GM12878 (cell line): ENCODE measurements around the gene THAP6. TPM values are rescaled to one million over a fixed set of nuclear protein-coding genes. Genes with fewer than 3 reads are reported as not detected.

Experiments used
- ATAC-seq: fragments of 200-7000 bp; cut with Tn5 transposase; 3 replicates; pipeline ENCODE4 v1.9.1; 2020; ENCODE audit warnings: mild to moderate bottlenecking, moderate library complexity
- BruUV-seq: library from RNA; stranded (reverse); fragments of 400-500 nt; replicated peaks from 2 replicates; lab custom pipeline; 2021; lab: Mats Ljungman, UMichigan
- CTCF ChIA-PET: fragments of 300-600 bp; sonication (Branson Sonifier 250); formaldehyde crosslinking; extraction: SDS; loops from one replicate; lab custom pipeline; 2021; ENCODE audit warnings: inconsistent platforms; lab: Yijun Ruan, JAX
- POLR2A ChIA-PET: fragments of 350-600 bp; formaldehyde crosslinking; extraction: SDS; loops from one replicate; lab custom pipeline; 2021; ENCODE audit warnings: inconsistent platforms; lab: Charles Lee
- RAD21 ChIA-PET: fragments of 300-600 bp; sonication (Branson Sonifier 250); formaldehyde crosslinking; loops from one replicate; lab custom pipeline; 2023; ENCODE audit warnings: antibody characterized with exemption; ENCODE audit not compliant: unreplicated experiment; lab: Charles Lee
- SMC1A ChIA-PET: fragments of 300-600 bp; sonication (Branson Sonifier 250); formaldehyde crosslinking; loops from one replicate; lab custom pipeline; 2023; ENCODE audit not compliant: unreplicated experiment, uncharacterized antibody; lab: Charles Lee
- DNase-seq: peaks from one replicate; pipeline ENCODE4 v3.0.0-alpha.2; 2011; ENCODE audit warnings: low read depth, low spot score
- FAIRE-seq: peaks from 3 replicates; lab custom pipeline; 2011; peaks lifted over from hg19 to GRCh38; lab: Jason Lieb, UNC
- H2AFZ ChIP-seq: 2 replicates; pipeline ENCODE4 v1.6.0; 2011; ENCODE audit warnings: low read depth, low read length, control low read depth; ENCODE audit not compliant: control insufficient read depth
- H3K27ac ChIP-seq: 2 replicates; pipeline ENCODE4 v1.5.1; 2011; ENCODE audit warnings: control low read depth; ENCODE audit not compliant: control insufficient read depth, insufficient read depth
- H3K27me3 ChIP-seq, 2 experiments: replicated peaks in 1 of 2; 2 replicates each; pipeline versions ENCODE4 v1.6.0 to v1.6.1; 2011; ENCODE audit warnings: low read length in 1 of 2; ENCODE audit not compliant: control insufficient read depth in 2 of 2, insufficient read depth in 2 of 2
- H3K36me3 ChIP-seq, 2 experiments: 2 replicates each; pipeline ENCODE4 v1.5.1; 2011; ENCODE audit warnings: low read length in 1 of 2; ENCODE audit not compliant: control insufficient read depth in 2 of 2, insufficient read depth in 2 of 2
- H3K4me1 ChIP-seq: 2 replicates; pipeline ENCODE4 v1.6.1; 2011; ENCODE audit warnings: mild to moderate bottlenecking, low read length, moderate library complexity, mixed read lengths; ENCODE audit not compliant: control insufficient read depth, insufficient read depth
- H3K4me2 ChIP-seq: 2 replicates; pipeline ENCODE4 v1.6.0; 2011; ENCODE audit warnings: control low read depth; ENCODE audit not compliant: control insufficient read depth, insufficient read depth
- H3K4me3 ChIP-seq: fragments of 200-600 bp; sonication (generic); 2 replicates; pipeline ENCODE4 v1.5.1; 2016
- H3K79me2 ChIP-seq: 2 replicates; pipeline ENCODE4 v1.6.0; 2011; ENCODE audit warnings: low read length; ENCODE audit not compliant: control insufficient read depth, insufficient read depth
- H3K9ac ChIP-seq: 2 replicates; pipeline ENCODE4 v1.8.0; 2011; ENCODE audit warnings: low read length, control low read depth, mixed read lengths; ENCODE audit not compliant: control insufficient read depth, insufficient read depth
- H3K9me3 ChIP-seq: replicated peaks from 3 replicates; pipeline ENCODE4 v1.5.1; 2011; ENCODE audit warnings: mild to moderate bottlenecking, low read length; ENCODE audit not compliant: control insufficient read depth, insufficient read depth
- H4K20me1 ChIP-seq: 2 replicates; pipeline ENCODE4 v1.6.0; 2011; ENCODE audit not compliant: control insufficient read depth, insufficient read depth
- BACH1 ChIP-seq: fragments of 450-650 bp; IDR thresholded peaks from 2 replicates; pipeline ENCODE4 v1.6.1; 2017; ENCODE audit warnings: mild to moderate bottlenecking, borderline replicate concordance
- BMI1 ChIP-seq: fragments of 450-650 bp; IDR thresholded peaks from 2 replicates; pipeline ENCODE4 v1.6.1; 2016; ENCODE audit warnings: mild to moderate bottlenecking, moderate library complexity, borderline replicate concordance
- CBX3 ChIP-seq: fragments of 200-600 bp; sonication (generic); IDR thresholded peaks from 2 replicates; pipeline ENCODE4 v1.6.1; 2016; ENCODE audit warnings: low read depth, borderline replicate concordance
- CBX5 ChIP-seq: sonication (generic); IDR thresholded peaks from 2 replicates; pipeline ENCODE4 v1.6.1; 2016; ENCODE audit warnings: low read depth, moderate library complexity, mild to moderate bottlenecking, inconsistent platforms
- FOXK2 ChIP-seq: fragments of 450-650 bp; IDR thresholded peaks from 2 replicates; pipeline ENCODE4 v1.6.1; 2017; ENCODE audit warnings: mild to moderate bottlenecking, moderate library complexity
- HDAC6 ChIP-seq: fragments of 200-600 bp; sonication (generic); IDR thresholded peaks from one replicate; pipeline ENCODE4 v1.8.0; 2017; ENCODE audit warnings: antibody characterized with exemption; ENCODE audit not compliant: unreplicated experiment
- KLF5 ChIP-seq: fragments of 450-650 bp; IDR thresholded peaks from 2 replicates; pipeline ENCODE4 v1.6.1; 2014; ENCODE audit warnings: mild to moderate bottlenecking; ENCODE audit not compliant: partially characterized antibody
- LARP7 ChIP-seq: fragments of 450-650 bp; IDR thresholded peaks from 2 replicates; pipeline ENCODE4 v1.6.1; 2017; ENCODE audit warnings: mild to moderate bottlenecking
- MYC ChIP-seq: IDR thresholded peaks from 2 replicates; pipeline ENCODE4 v1.6.1; 2011; ENCODE audit warnings: mild to moderate bottlenecking, low read length, moderate library complexity, inconsistent platforms; ENCODE audit not compliant: insufficient read depth, insufficient replicate concordance, insufficient read length, severe bottlenecking
- NKRF ChIP-seq: fragments of 450-650 bp; conservative IDR thresholded peaks from 2 replicates; pipeline ENCODE4 v1.6.1; 2017; ENCODE audit warnings: mild to moderate bottlenecking, moderate library complexity
- NR2C2 ChIP-seq: IDR thresholded peaks from 2 replicates; pipeline ENCODE4 v1.6.1; 2011; ENCODE audit warnings: borderline replicate concordance, low read depth; ENCODE audit not compliant: control insufficient read depth, insufficient read length
- PML ChIP-seq: IDR thresholded peaks from 2 replicates; pipeline ENCODE4 v1.6.1; 2012; ENCODE audit warnings: low read length, inconsistent platforms
- SIN3A ChIP-seq: IDR thresholded peaks from 2 replicates; pipeline ENCODE4 v1.6.1; 2012; ENCODE audit warnings: low read depth, low read length, improper control_type of control experiment
- SP1 ChIP-seq: IDR thresholded peaks from one replicate; pipeline ENCODE4 v1.6.1; 2011; ENCODE audit warnings: low read depth, low read length
- SREBF2 ChIP-seq: IDR thresholded peaks from 2 replicates; pipeline ENCODE4 v1.6.1; 2012; ENCODE audit warnings: mild to moderate bottlenecking, low read length
- TAF1 ChIP-seq: IDR thresholded peaks from 2 replicates; pipeline ENCODE4 v1.6.1; 2011; ENCODE audit warnings: mild to moderate bottlenecking, low read depth, low read length, borderline replicate concordance
- YBX1 ChIP-seq: fragments of 450-650 bp; IDR thresholded peaks from 2 replicates; pipeline ENCODE4 v1.6.1; 2016; ENCODE audit warnings: antibody characterized with exemption
- ZNF384 ChIP-seq: IDR thresholded peaks from 2 replicates; pipeline ENCODE4 v1.6.1; 2012; ENCODE audit warnings: low read depth, mild to moderate bottlenecking, low read length, improper control_type of control experiment, borderline replicate concordance
- ZNF687 ChIP-seq: fragments of 450-650 bp; IDR thresholded peaks from 2 replicates; pipeline ENCODE4 v1.6.1; 2017; ENCODE audit warnings: mild to moderate bottlenecking, moderate library complexity
- ZZZ3 ChIP-seq: IDR thresholded peaks from 2 replicates; pipeline ENCODE4 v1.6.1; 2011; ENCODE audit warnings: low read depth; ENCODE audit not compliant: control insufficient read depth, insufficient read length
- in situ Hi-C: fragments of 300-500 bp; cut with MboI; formaldehyde crosslinking; loops from 9 replicates; pipeline ENCODE4 v1.14.3; 2018; ENCODE audit warnings: mixed read lengths
- intact Hi-C: fragments of 100-400 bp; cut with micrococcal nuclease; formaldehyde crosslinking; loops from one replicate; pipeline ENCODE4 v1.14.2; 2022; ENCODE audit not compliant: unreplicated experiment
- polyA plus RNA-seq, 11 experiments: library from polyadenylated mRNA; depleted of rRNA in 4 of 11; unstranded in 6 of 11; stranded (reverse) in 5 of 11; fragments of >200 nt; fragmentation: Nextera tagmentation in 4 of 11; fragmentation: Illumina TruSeq in 1 of 11; extraction: Ambion mirVana in 4 of 11; extraction: Trizol in 1 of 11; gene quantifications; 1 replicate in 1 of 11; 2 replicates in 10 of 11; pipeline versions ENCODE4 v1.2.1 to v1.2.3, GENCODE V29; 2011 to 2016; ENCODE audit warnings: inconsistent platforms in 2 of 11, missing spikeins in 2 of 11, low read depth in 1 of 11
- total RNA-seq, 4 experiments: library from RNA; depleted of rRNA in 3 of 4; stranded (reverse); fragments of >200 nt in 3 of 4; fragmentation: Illumina TruSeq in 1 of 4; extraction: Trizol in 1 of 4; gene quantifications; 2 replicates each; pipeline versions ENCODE4 v1.2.1 to v1.2.3, GENCODE V29; 2013 to 2021

The THAP6 gene
- total and polyA plus RNA-seq, 10 of the 15 experiments (the other 5 are each of a cell fraction or from before 2014, with no cell fraction given) = 8.9 to 21.9 (median 12.8) TPM

- Histone ChIP-seq H3K27me3 (no peaks in the 10 kb centered on the region), H2AFZ (no peak overlapping the region), H4K20me1 (no peaks in the 10 kb centered on the region), H3K4me2 (no peak overlapping the region), H3K9ac (no peak overlapping the region), H3K4me1 (no peaks in the 10 kb centered on the region), H3K9me3 (no peaks in the 10 kb centered on the region), H3K36me3 (no peaks in the 10 kb centered on the region; a peak in 1 of 4 replicates), H3K27ac (no peak overlapping the region), H3K4me3 (no peak overlapping the region), H3K79me2 (no peaks in the 10 kb centered on the region)
- RAD21 ChIA-PET = no interaction called here
- SMC1A ChIA-PET = interaction anchor here (0.7 kb wide), 1 partner anchor 511 kb away, joined by 3 read pairs; no protein-coding TSS in a partner anchor
- FAIRE-seq = no peak
- no peak for DNase-seq
- in situ Hi-C loops = no loop called here
- POLR2A ChIA-PET = no interaction called here
- TF ChIP-seq CBX5 (no peak), CBX3 (no peak), SP1 (no peak), BMI1 (no peak), BACH1 (no peak), PML (no peak), KLF5 (no peak), HDAC6 (no peak), NR2C2 (no peak), ZNF384 (no peak), ZZZ3 (no peak), MYC (no peak), SIN3A (no peak), TAF1 (no peak), NKRF (no peak), LARP7 (no peak), SREBF2 (no peak), FOXK2 (no peak), YBX1 (no peak), ZNF687 (no peak)
- BruUV-seq = no TSS peak
- ATAC-seq = no peak
- intact Hi-C loops = no loop called here
- CTCF ChIA-PET = interaction anchor here (0.6 to 1.1 kb wide), 2 partner anchors 33 to 222 kb away, joined by 3 read pairs; no protein-coding TSS in a partner anchor
These were observed 28.6 kb downstream of the THAP6 start for GRCh38 chr4:75542824-75543223.
